ENCODE data around the gene TRIO.

DNA sequence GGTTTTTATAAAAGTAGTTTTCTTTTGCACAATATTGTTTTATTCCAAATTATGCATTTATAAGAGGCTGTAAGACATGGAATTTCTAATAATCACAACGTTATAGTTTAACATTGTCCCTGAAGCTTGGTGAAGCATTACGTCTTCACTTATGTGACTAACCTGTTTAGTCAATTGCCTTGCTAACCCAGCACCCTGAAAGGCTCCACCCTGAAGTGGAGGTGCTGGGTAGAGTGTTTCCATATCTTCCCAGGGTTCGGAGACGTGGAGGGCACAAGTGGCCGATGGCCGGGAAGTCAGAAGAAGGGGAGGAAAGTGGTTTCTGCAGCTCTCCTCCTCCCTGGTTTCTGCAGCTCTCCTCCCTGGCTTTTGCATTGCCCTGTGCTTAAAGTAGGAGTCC, 83.4 kb downstream of the TRIO start:
- TF ChIP-seq ZSCAN5A (tag by site-specific recombination; IDR thresholded peaks at IDR 0.05) (no peak), ZNF560 (tag by site-specific recombination; IDR thresholded peaks at IDR 0.05; ENCODE audit: borderline replicate concordance) (no peak), ZNF302 (tag by site-specific recombination; IDR thresholded peaks at IDR 0.05; ENCODE audit: low read depth) (no peak), CTCF (tag by site-specific recombination; IDR thresholded peaks at IDR 0.05) (no peak)
- TF ChIP-seq, protein P1, sequence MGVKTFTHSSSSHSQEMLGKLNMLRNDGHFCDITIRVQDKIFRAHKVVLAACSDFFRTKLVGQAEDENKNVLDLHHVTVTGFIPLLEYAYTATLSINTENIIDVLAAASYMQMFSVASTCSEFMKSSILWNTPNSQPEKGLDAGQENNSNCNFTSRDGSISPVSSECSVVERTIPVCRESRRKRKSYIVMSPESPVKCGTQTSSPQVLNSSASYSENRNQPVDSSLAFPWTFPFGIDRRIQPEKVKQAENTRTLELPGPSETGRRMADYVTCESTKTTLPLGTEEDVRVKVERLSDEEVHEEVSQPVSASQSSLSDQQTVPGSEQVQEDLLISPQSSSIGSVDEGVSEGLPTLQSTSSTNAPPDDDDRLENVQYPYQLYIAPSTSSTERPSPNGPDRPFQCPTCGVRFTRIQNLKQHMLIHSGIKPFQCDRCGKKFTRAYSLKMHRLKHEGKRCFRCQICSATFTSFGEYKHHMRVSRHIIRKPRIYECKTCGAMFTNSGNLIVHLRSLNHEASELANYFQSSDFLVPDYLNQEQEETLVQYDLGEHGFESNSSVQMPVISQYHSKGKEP (tag by site-specific recombination; IDR thresholded peaks at IDR 0.05) = no peak
